ENCODE results near the gene HSF5. TPM values are rescaled to one million over a fixed set of nuclear protein-coding genes. Genes with fewer than 3 reads are reported as not detected.

The HSF5 gene
- total and polyA plus RNA-seq, 2 of the 4 experiments (the other 2 are of a cell fraction) = not detected

DNA sequence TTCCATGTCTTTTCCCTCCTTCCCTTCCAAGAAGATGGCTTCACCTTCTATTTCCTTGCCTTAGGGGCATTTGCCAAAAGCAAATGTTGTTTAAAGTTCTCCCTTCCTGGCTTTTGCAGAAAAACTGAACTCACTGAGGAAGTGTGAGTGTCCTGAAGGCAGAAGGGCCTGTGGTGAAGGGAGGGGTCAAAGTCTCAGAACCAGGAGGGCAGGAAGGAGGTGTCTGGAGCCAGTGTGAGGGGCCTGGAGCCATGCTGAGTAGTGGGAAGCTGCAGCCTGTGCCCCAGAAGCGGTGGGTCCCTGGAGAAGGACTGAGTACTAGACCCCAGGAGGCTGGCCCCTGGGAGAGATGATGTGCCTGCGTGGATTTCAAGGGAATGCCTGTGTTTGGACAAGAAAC, 112.4 kb downstream of the HSF5 start:
- Histone ChIP-seq H3K56ac (ENCODE audit: extremely low read depth, insufficient read depth, low read length) (no peak overlapping the region), H2BK5ac (ENCODE audit: low read depth, low read length, poor library complexity, severe bottlenecking) (no peak overlapping the region), H3K4me1 (ENCODE audit: control insufficient read depth, insufficient read depth, low read length) (no peaks in the 10 kb centered on the region), H2AFZ (replicated peaks; ENCODE audit: low read length, poor library complexity) (no peak overlapping the region), H3K36me3 (ENCODE audit: control insufficient read depth, insufficient read depth, low read length) (no peaks in the 10 kb centered on the region), H3K9me1 (ENCODE audit: insufficient read depth, low read length) (no peaks in the 10 kb centered on the region), H3K27ac (ENCODE audit: insufficient read depth, low read length) (no peak overlapping the region), H3K14ac (replicated peaks; ENCODE audit: low read depth, low read length) (no peak overlapping the region), H3K23ac (ENCODE audit: low read depth, low read length) (no peak overlapping the region), H2BK120ac (ENCODE audit: low read depth, low read length) (no peak overlapping the region), H2AK9ac (replicated peaks; ENCODE audit: low read depth, low read length, poor library complexity) (no peak overlapping the region), H3K27me3 (ENCODE audit: control insufficient read depth, insufficient read depth, low read length) (peaks cover 21% of the 10 kb centered on the region), H3K9me3 (ENCODE audit: control insufficient read depth, insufficient read depth, low read length) (no peaks in the 10 kb centered on the region), H3K4me3 (ENCODE audit: insufficient read depth, low read depth, low read length) (no peak overlapping the region), H2AK5ac (ENCODE audit: low read depth, low read length) (no peak overlapping the region), H4K20me1 (ENCODE audit: insufficient read depth, low read length) (no peaks in the 10 kb centered on the region), H3K9ac (ENCODE audit: low read depth, low read length) (no peak overlapping the region), H3K4me2 (ENCODE audit: low read depth, low read length) (no peak overlapping the region), H3K18ac (ENCODE audit: low read depth, low read length) (no peak overlapping the region), H2BK20ac (ENCODE audit: low read depth, low read length) (no peak overlapping the region), H2BK15ac (ENCODE audit: low read depth, low read length) (no peak overlapping the region), H4K8ac (ENCODE audit: low read depth in 2 of 2, low read length in 2 of 2) (no peak overlapping the region), H3K4ac (ENCODE audit: low read depth, low read length) (no peak overlapping the region), H3K79me1 (ENCODE audit: low read depth in 1 of 2, low read length in 2 of 2) (no peaks in the 10 kb centered on the region), H4K5ac (ENCODE audit: low read depth, low read length) (no peak overlapping the region), H4K91ac (ENCODE audit: insufficient read depth, low read depth, low read length) (no peak overlapping the region)
- POLR2A ChIA-PET (ENCODE audit: unreplicated experiment) = no interaction called here
- DNase-seq = no peak
- TF ChIP-seq FOS (IDR thresholded peaks at IDR 0.05; ENCODE audit: low read depth, low read length) = no peak
- no peak for TF ChIP-seq MXI1 (IDR thresholded peaks at IDR 0.05; ENCODE audit: borderline replicate concordance, low read depth, low read length)
- no peak for TF ChIP-seq RAD21 (IDR thresholded peaks at IDR 0.05; ENCODE audit: low read length)
- TF ChIP-seq CHD1 (IDR thresholded peaks at IDR 0.05; ENCODE audit: low read depth, low read length) = no peak
- no peak for TF ChIP-seq MAFK (IDR thresholded peaks at IDR 0.05; ENCODE audit: low read depth, low read length)
- no peak for TF ChIP-seq SMC3 (IDR thresholded peaks at IDR 0.05; ENCODE audit: low read depth, low read length)
- no peak for TF ChIP-seq RCOR1 (IDR thresholded peaks at IDR 0.05; ENCODE audit: insufficient replicate concordance, low read length)
- TF ChIP-seq, protein P1, sequence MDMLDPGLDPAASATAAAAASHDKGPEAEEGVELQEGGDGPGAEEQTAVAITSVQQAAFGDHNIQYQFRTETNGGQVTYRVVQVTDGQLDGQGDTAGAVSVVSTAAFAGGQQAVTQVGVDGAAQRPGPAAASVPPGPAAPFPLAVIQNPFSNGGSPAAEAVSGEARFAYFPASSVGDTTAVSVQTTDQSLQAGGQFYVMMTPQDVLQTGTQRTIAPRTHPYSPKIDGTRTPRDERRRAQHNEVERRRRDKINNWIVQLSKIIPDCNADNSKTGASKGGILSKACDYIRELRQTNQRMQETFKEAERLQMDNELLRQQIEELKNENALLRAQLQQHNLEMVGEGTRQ (IDR thresholded peaks at IDR 0.05; ENCODE audit: low read depth, low read length) = no peak
- no peak for TF ChIP-seq NFE2L2 (IDR thresholded peaks at IDR 0.05; ENCODE audit: low read depth, low read length)
- TF ChIP-seq CEBPB (IDR thresholded peaks at IDR 0.05; ENCODE audit: low read depth, low read length) = no peak
- TF ChIP-seq MAZ (IDR thresholded peaks at IDR 0.05; ENCODE audit: borderline replicate concordance, low read depth, low read length) = no peak
- no peak for TF ChIP-seq BHLHE40 (IDR thresholded peaks at IDR 0.05; ENCODE audit: low read depth, low read length)
- TF ChIP-seq CTCF (conservative IDR thresholded peaks at IDR 0.05; ENCODE audit: low read depth, low read length) = no peak
- TF ChIP-seq RFX5 (IDR thresholded peaks at IDR 0.05; ENCODE audit: low read depth, low read length) = no peak
- no peak for TF ChIP-seq POLR2A (IDR thresholded peaks at IDR 0.05; ENCODE audit: low read depth, low read length)
- TF ChIP-seq ELK1 (IDR thresholded peaks at IDR 0.05; ENCODE audit: borderline replicate concordance, low read depth, low read length) = no peak
- WGBS, 2 experiments (ENCODE audit: extremely low coverage in 2 of 2, insufficient read length in 1 of 2) = 80% methylated on average over 1 of the region's 2 CpGs; no CpG with 5 or more reads in 1 of the 2 experiments
- dilution Hi-C loops (cut with HindIII; ENCODE audit: low sequenced_read_pairs, unreplicated experiment) (no loop called here), intact Hi-C loops (cut with micrococcal nuclease) (no loop called here), in situ Hi-C loops (cut with MboI; ENCODE audit: low sequenced_read_pairs) (no loop called here)
- CTCF ChIA-PET = no interaction called here
- no peak for ATAC-seq (ENCODE audit: low read depth)
- no TSS peak for BruUV-seq (replicated peaks)

Data from IMR-90 (cell line).